ENCODE measurements around the gene NME5. TPM values are rescaled to one million over a fixed set of nuclear protein-coding genes. Genes with fewer than 3 reads are reported as not detected.

Gene NME5
- total and polyA plus RNA-seq, 2 of the 8 experiments (the other 6 are each of a cell fraction or from before 2014, with no cell fraction given), result 0.48 to 0.89 TPM

- TF ChIP-seq SIN3A (conservative IDR thresholded peaks at IDR 0.05 in 1 of 2, IDR thresholded peaks at IDR 0.05 in 1 of 2; ENCODE audit: low read depth in 1 of 2, low read length in 2 of 2), result peak; percentile 79 to 88; a peak in 2 of 4 replicates
Measured at GRCh38 chr5:138177941-138178515, 38.8 kb upstream of the NME5 start (continued).

Data from H1 (cell line).